Thyroid gland (tissue), 4 donors: Measurements from ENCODE around the gene HSPA1A.

Experiments
- CTCF ChIP-seq, 6 experiments: fragments of 200-600 bp in 3 of 6; fragments of 450-650 bp in 3 of 6; sonication (generic) in 3 of 6; IDR thresholded peaks; one replicate each; pipeline ENCODE4 v1.5.1; 2016 to 2019; ENCODE audit warnings: antibody characterized with exemption in 6 of 6, mild to moderate bottlenecking in 2 of 6, inconsistent platforms in 1 of 6, moderate library complexity in 1 of 6
- POLR2A ChIP-seq, 2 donors: fragments of 450-650 bp; IDR thresholded peaks; one replicate each; pipeline ENCODE4 v1.6.1; 2017; ENCODE audit warnings: antibody characterized with exemption in 2 of 2, mild to moderate bottlenecking in 2 of 2, moderate library complexity in 1 of 2

GRCh38 chr6:31791324-31792089, 23.8 kb upstream of the HSPA1A start:
- peak; percentile 8 to 65 (median 30) for TF ChIP-seq CTCF (IDR thresholded peaks at IDR 0.05)
- TF ChIP-seq POLR2A (IDR thresholded peaks at IDR 0.05): no peak
